IgD-negative memory B cell (primary cell): ENCODE measurements around the gene ZNF76. TPM values are rescaled to one million over a fixed set of nuclear protein-coding genes. Genes with fewer than 3 reads are reported as not detected.
A peak's percentile ranks its signal among the peaks of the same experiment; 100 is the strongest.

ENCODE experiments used
- H3K27ac Mint-ChIP-seq, 3 donors: one replicate each; pipeline ENCODE4 v1.8.0; 2020 to 2022; ENCODE audit warnings: mild to moderate bottlenecking in 3 of 3, mixed read lengths in 3 of 3, moderate library complexity in 1 of 3
- H3K27me3 Mint-ChIP-seq: one replicate; pipeline ENCODE4 v1.8.0; 2021; ENCODE audit warnings: mixed read lengths
- H3K36me3 Mint-ChIP-seq: one replicate; pipeline ENCODE4 v1.8.0; 2020; ENCODE audit warnings: mild to moderate bottlenecking, mixed read lengths
- H3K4me1 Mint-ChIP-seq, 3 donors: one replicate each; pipeline ENCODE4 v1.8.0; 2020 to 2022; ENCODE audit warnings: mixed read lengths in 3 of 3, mild to moderate bottlenecking in 1 of 3
- H3K4me3 Mint-ChIP-seq, 4 donors: one replicate each; pipeline ENCODE4 v1.8.0; 2020 to 2022; ENCODE audit warnings: mild to moderate bottlenecking in 4 of 4, mixed read lengths in 4 of 4, moderate library complexity in 3 of 4
- H3K9me3 Mint-ChIP-seq, 3 donors: one replicate each; pipeline ENCODE4 v1.8.0; 2020 to 2021; ENCODE audit warnings: mixed read lengths in 3 of 3, mild to moderate bottlenecking in 1 of 3
- polyA plus RNA-seq: library from polyadenylated mRNA; unstranded; fragments of 300-500 nt; fragmentation: Illumina TruSeq; gene quantifications from one replicate; pipeline ENCODE4 v1.2.3, GENCODE V29; 2021

ZNF76 gene
- polyA plus RNA-seq: 41.5 TPM

- Mint-ChIP-seq H3K4me3 (peak within 1 kb of the TSS; percentile 90 to 100 (median 98)), H3K27me3 (peaks cover 2% of the 10 kb centered on the region), H3K9me3 (no peaks in the 10 kb centered on the region), H3K36me3 (no peaks in the 10 kb centered on the region), H3K27ac (peak within 1 kb of the TSS; percentile 96 to 97 (median 96)), H3K4me1 (peaks cover 24 to 49% (median 43%) of the 10 kb centered on the region in 3 donors)
Observed at GRCh38 chr6:35259194-35259947, at the start of gene ZNF76. Gene ZNF76 (plus strand): TSS chr6:35259735. CDS start chr6:35281152, 21,417 bp downstream.

- H3K9me3 Mint-ChIP-seq: no peaks in the 10 kb centered on the region
- H3K36me3 Mint-ChIP-seq: peaks cover 8% of the 10 kb centered on the region
- peak overlapping the region; percentile 59 to 83 (median 72) for H3K4me3 Mint-ChIP-seq
- peaks cover 49% of the 10 kb centered on the region for H3K27me3 Mint-ChIP-seq
- H3K27ac Mint-ChIP-seq: peak overlapping the region in 1 of 3 donors; percentile 71
- peaks cover 0 to 4% (median 2%) of the 10 kb centered on the region in 3 donors for H3K4me1 Mint-ChIP-seq
Observed at GRCh38 chr6:35213298-35213791, 46.2 kb upstream of the ZNF76 start.

- peaks cover 7% of the 10 kb centered on the region for H3K36me3 Mint-ChIP-seq
- peak within 1 kb of the TSS in 1 of 3 donors; percentile 71 for H3K27ac Mint-ChIP-seq
- peak within 1 kb of the TSS; percentile 65 to 83 (median 72) for H3K4me3 Mint-ChIP-seq
- H3K27me3 Mint-ChIP-seq: peaks cover 41% of the 10 kb centered on the region
- H3K4me1 Mint-ChIP-seq: peaks cover 0 to 4% (median 2%) of the 10 kb centered on the region in 3 donors
- H3K9me3 Mint-ChIP-seq: no peaks in the 10 kb centered on the region
Observed at GRCh38 chr6:35213824-35214756, 45.4 kb upstream of the ZNF76 start, which contains the start of gene SCUBE3. Gene SCUBE3 (plus strand): TSS chr6:35213956. CDS start chr6:35214419, 463 bp downstream.

- H3K4me3 Mint-ChIP-seq: peak overlapping the region in 2 of 4 donors; percentile 16 to 63
- no peak overlapping the region for H3K27ac Mint-ChIP-seq
- peaks cover 0 to 4% (median 2%) of the 10 kb centered on the region in 3 donors for H3K4me1 Mint-ChIP-seq
- H3K27me3 Mint-ChIP-seq: peaks cover 39% of the 10 kb centered on the region
- peaks cover 7% of the 10 kb centered on the region for H3K36me3 Mint-ChIP-seq
- no peaks in the 10 kb centered on the region for H3K9me3 Mint-ChIP-seq
Observed at GRCh38 chr6:35214869-35215664, 44.5 kb upstream of the ZNF76 start.

GRCh38 chr6:35215665-35216411 lies 43.7 kb upstream of the ZNF76 start:
- Mint-ChIP-seq H3K4me3 (peak overlapping the region in 2 of 4 donors; percentile 1 to 54), H3K36me3 (peaks cover 7% of the 10 kb centered on the region), H3K27me3 (peaks cover 39% of the 10 kb centered on the region), H3K9me3 (no peaks in the 10 kb centered on the region), H3K27ac (no peak overlapping the region), H3K4me1 (peaks cover 0 to 4% (median 2%) of the 10 kb centered on the region in 3 donors)

GRCh38 chr6:35216412-35216732 lies 43.2 kb upstream of the ZNF76 start:
- Mint-ChIP-seq H3K36me3 (peaks cover 7% of the 10 kb centered on the region), H3K27me3 (peaks cover 36% of the 10 kb centered on the region), H3K9me3 (no peaks in the 10 kb centered on the region), H3K4me1 (peaks cover 0 to 4% (median 2%) of the 10 kb centered on the region in 3 donors), H3K4me3 (peak overlapping the region in 1 of 4 donors; percentile 54), H3K27ac (no peak overlapping the region)

GRCh38 chr6:35216851-35217811 lies 42.4 kb upstream of the ZNF76 start:
- no peak overlapping the region for H3K27ac Mint-ChIP-seq
- peaks cover 7% of the 10 kb centered on the region for H3K36me3 Mint-ChIP-seq
- peak overlapping the region in 1 of 4 donors; percentile 7 for H3K4me3 Mint-ChIP-seq
- no peaks in the 10 kb centered on the region for H3K9me3 Mint-ChIP-seq
- peaks cover 0 to 4% (median 2%) of the 10 kb centered on the region in 3 donors for H3K4me1 Mint-ChIP-seq
- peaks cover 29% of the 10 kb centered on the region for H3K27me3 Mint-ChIP-seq

- Mint-ChIP-seq H3K36me3 (peaks cover 6% of the 10 kb centered on the region), H3K4me3 (no peak overlapping the region), H3K9me3 (no peaks in the 10 kb centered on the region), H3K27ac (no peak overlapping the region), H3K27me3 (peaks cover 20% of the 10 kb centered on the region), H3K4me1 (peaks cover 0 to 3% (median 0%) of the 10 kb centered on the region in 3 donors)
Observed at GRCh38 chr6:35218021-35218420, 41.5 kb upstream of the ZNF76 start.

- H3K27me3 Mint-ChIP-seq: peaks cover 16% of the 10 kb centered on the region
Observed at GRCh38 chr6:35218456-35218855, 41.1 kb upstream of the ZNF76 start.

GRCh38 chr6:35219683-35220326 lies 39.7 kb upstream of the ZNF76 start:
- no peaks in the 10 kb centered on the region for H3K4me1 Mint-ChIP-seq
- H3K27me3 Mint-ChIP-seq: peaks cover 16% of the 10 kb centered on the region
- H3K9me3 Mint-ChIP-seq: no peaks in the 10 kb centered on the region
- H3K4me3 Mint-ChIP-seq: no peak overlapping the region
- H3K36me3 Mint-ChIP-seq: peaks cover 6% of the 10 kb centered on the region
- H3K27ac Mint-ChIP-seq: no peak overlapping the region

More at GRCh38 chr6:35218456-35218855, 41.1 kb upstream of the ZNF76 start:
- Mint-ChIP-seq H3K4me3 (no peak overlapping the region), H3K4me1 (no peaks in the 10 kb centered on the region), H3K9me3 (no peaks in the 10 kb centered on the region), H3K36me3 (peaks cover 6% of the 10 kb centered on the region), H3K27ac (no peak overlapping the region)

- Mint-ChIP-seq H3K4me1 (no peaks in the 10 kb centered on the region), H3K27ac (peak overlapping the region in 1 of 3 donors; percentile 68), H3K9me3 (no peaks in the 10 kb centered on the region), H3K27me3 (peaks cover 14% of the 10 kb centered on the region), H3K36me3 (peaks cover 6% of the 10 kb centered on the region), H3K4me3 (no peak overlapping the region)
Observed at GRCh38 chr6:35220711-35221110, 38.8 kb upstream of the ZNF76 start.

GRCh38 chr6:35223396-35223795 lies 36.1 kb upstream of the ZNF76 start:
- peaks cover 2% of the 10 kb centered on the region for H3K36me3 Mint-ChIP-seq
- H3K27me3 Mint-ChIP-seq: no peaks in the 10 kb centered on the region
- no peak overlapping the region for H3K27ac Mint-ChIP-seq
- H3K4me3 Mint-ChIP-seq: no peak overlapping the region
- no peaks in the 10 kb centered on the region for H3K4me1 Mint-ChIP-seq
- H3K9me3 Mint-ChIP-seq: no peaks in the 10 kb centered on the region
